MM.1S (cell line): Measurements from ENCODE around the gene LRRC38.

ENCODE experiments used
- EZH2 ChIP-seq: fragments of 300-600 bp; sonication (generic); optimal IDR thresholded peaks from 2 replicates; pipeline ENCODE3; 2017; ENCODE audit warnings: low read depth, mild to moderate bottlenecking, antibody characterized with exemption, low read length, mixed read lengths
- EZH2phosphoT487 ChIP-seq: fragments of 300-600 bp; sonication (generic); IDR thresholded peaks from 2 replicates; pipeline ENCODE4 v1.6.1; 2018; ENCODE audit warnings: antibody characterized with exemption, low read length
- TF ChIP-seq, protein P1 (sequence below): fragments of 300-600 bp; sonication (generic); IDR thresholded peaks from 2 replicates; pipeline ENCODE4 v1.5.1; 2016; ENCODE audit warnings: antibody characterized with exemption, low read length, mixed read lengths

DNA sequence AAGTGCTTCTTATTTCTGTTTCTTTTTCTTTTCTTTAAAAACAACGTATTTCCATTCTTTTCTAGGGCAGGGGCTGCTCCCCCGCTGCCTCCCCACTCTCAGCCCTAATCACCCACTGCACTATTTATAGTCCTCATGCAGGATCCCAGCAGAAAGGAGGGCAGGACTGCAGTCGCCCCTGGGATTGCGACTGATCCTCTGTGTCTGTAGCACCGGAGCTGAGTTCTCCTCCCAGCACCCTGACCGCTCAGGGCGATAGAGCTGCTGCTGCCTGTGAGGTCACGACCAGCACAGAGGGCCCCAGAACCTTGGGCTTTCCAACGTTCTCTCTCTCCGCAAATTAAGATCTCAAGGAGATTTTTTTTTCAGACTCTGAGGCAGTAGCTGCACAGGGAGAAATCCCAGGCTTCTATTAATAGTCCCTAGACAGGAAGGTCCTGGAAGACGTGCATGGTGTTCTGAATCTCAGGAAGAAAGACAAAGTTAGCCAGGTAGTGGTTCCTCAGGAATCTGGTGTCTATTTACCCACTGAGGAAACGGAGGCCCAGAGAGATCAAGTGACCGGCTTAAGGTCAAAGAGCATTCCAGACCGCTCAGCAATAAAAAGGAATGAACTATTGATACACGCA lies 56.8 kb downstream of the LRRC38 start:
- TF ChIP-seq, protein P1, sequence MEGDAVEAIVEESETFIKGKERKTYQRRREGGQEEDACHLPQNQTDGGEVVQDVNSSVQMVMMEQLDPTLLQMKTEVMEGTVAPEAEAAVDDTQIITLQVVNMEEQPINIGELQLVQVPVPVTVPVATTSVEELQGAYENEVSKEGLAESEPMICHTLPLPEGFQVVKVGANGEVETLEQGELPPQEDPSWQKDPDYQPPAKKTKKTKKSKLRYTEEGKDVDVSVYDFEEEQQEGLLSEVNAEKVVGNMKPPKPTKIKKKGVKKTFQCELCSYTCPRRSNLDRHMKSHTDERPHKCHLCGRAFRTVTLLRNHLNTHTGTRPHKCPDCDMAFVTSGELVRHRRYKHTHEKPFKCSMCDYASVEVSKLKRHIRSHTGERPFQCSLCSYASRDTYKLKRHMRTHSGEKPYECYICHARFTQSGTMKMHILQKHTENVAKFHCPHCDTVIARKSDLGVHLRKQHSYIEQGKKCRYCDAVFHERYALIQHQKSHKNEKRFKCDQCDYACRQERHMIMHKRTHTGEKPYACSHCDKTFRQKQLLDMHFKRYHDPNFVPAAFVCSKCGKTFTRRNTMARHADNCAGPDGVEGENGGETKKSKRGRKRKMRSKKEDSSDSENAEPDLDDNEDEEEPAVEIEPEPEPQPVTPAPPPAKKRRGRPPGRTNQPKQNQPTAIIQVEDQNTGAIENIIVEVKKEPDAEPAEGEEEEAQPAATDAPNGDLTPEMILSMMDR, result no peak
- TF ChIP-seq EZH2 (no peak), EZH2phosphoT487 (no peak)
